Right lobe of liver (tissue), 6 donors: ENCODE measurements around the gene NGB. TPM values are rescaled to one million over a fixed set of nuclear protein-coding genes. Genes with fewer than 3 reads are reported as not detected.

Experiments used
- ATAC-seq, 4 donors: fragments of 200-7000 bp; cut with Tn5 transposase; one replicate each; pipeline ENCODE4 v1.9.1; 2020; ENCODE audit warnings: mild to moderate bottlenecking in 4 of 4, moderate library complexity in 4 of 4
- DNase-seq, 3 donors: peaks; one replicate each; pipeline ENCODE4 v3.0.0-alpha.2; 2020
- H3K27ac ChIP-seq, 3 donors: fragments of 200-600 bp; one replicate each; pipeline ENCODE4 v1.8.0; 2022
- H3K27me3 ChIP-seq, 2 donors: fragments of 200-600 bp; one replicate each; pipeline ENCODE4 v1.8.0; 2022
- H3K36me3 ChIP-seq, 4 donors: fragments of 200-600 bp; sonication (generic) in 1 of 4; one replicate each; pipeline versions ENCODE4 v1.5.1 to v1.8.0; 2017 to 2022; ENCODE audit warnings: control low read depth in 1 of 4
- H3K4me1 ChIP-seq, 4 donors: fragments of 200-600 bp; sonication (generic) in 1 of 4; one replicate each; pipeline versions ENCODE4 v1.5.1 to v1.8.0; 2017 to 2022; ENCODE audit warnings: control low read depth in 1 of 4
- H3K4me3 ChIP-seq, 3 donors: fragments of 200-600 bp; one replicate each; pipeline ENCODE4 v1.8.0; 2022
- H3K9me3 ChIP-seq, 4 donors: fragments of 200-600 bp; sonication (generic) in 1 of 4; one replicate each; pipeline versions ENCODE4 v1.5.1 to v1.8.0; 2017 to 2022; ENCODE audit warnings: control low read depth in 1 of 4
- CTCF ChIP-seq, 4 donors: fragments of 200-600 bp in 3 of 4; fragments of 450-650 bp in 1 of 4; IDR thresholded peaks; one replicate each; pipeline versions ENCODE4 v1.5.1 to v1.8.0; 2016 to 2022; ENCODE audit warnings: antibody characterized with exemption in 4 of 4, mild to moderate bottlenecking in 2 of 4
- POLR2A ChIP-seq: fragments of 450-650 bp; IDR thresholded peaks from one replicate; pipeline ENCODE4 v1.6.1; 2017; ENCODE audit warnings: antibody characterized with exemption, mild to moderate bottlenecking
- WGBS: methylation state at CpG from one replicate; pipeline ENCODE4 v1.1.6; 2018; ENCODE audit warnings: low coverage, low lambda C conversion rate; ENCODE audit not compliant: insufficient coverage; ENCODE audit errors: missing lambda C conversion rate; 5-methylcytosine and 5-hydroxymethylcytosine counted together
- intact Hi-C, 2 donors: fragments of 100-400 bp; cut with DNase I; formaldehyde crosslinking; loops; one replicate each; pipeline versions ENCODE4 v1.11.2 to v1.14.1; 2022
- total RNA-seq, 6 experiments: library from RNA; depleted of rRNA in 2 of 6; stranded (reverse); fragments of >200 nt in 2 of 6; fragmentation: NEBNext Ultra II Directional in 3 of 6; extraction: Animal tissue kit (Norgen Biotek cat#: 25700) in 3 of 6; gene quantifications; one replicate each; pipeline versions ENCODE4 v1.1.0 to v1.2.4, GENCODE V29; 2016 to 2023
- donor health status: DM: no; HTN: yes; CAD: no.
- donor health status: DM: no; HTN: no; CAD: no.
- donor health status: DM: no; HTN: no; CAD: no.
- donor health status: DM: no; HTN: yes; CAD: no.
- donor health status: DM: no; HTN: yes; CAD: no.

The NGB gene
- total RNA-seq, 6 experiments from 2014 or later: not detected

GRCh38 chr14:77251870-77252269 is 19.1 kb downstream of the NGB start:
- H3K4me1 ChIP-seq: no peaks in the 10 kb centered on the region
- 100% methylated on average over 3 of the region's 11 CpGs for WGBS
- no peak for TF ChIP-seq POLR2A
- no peak for TF ChIP-seq CTCF (IDR thresholded peaks at IDR 0.05)
- H3K36me3 ChIP-seq: no peaks in the 10 kb centered on the region
- H3K27ac ChIP-seq: no peak overlapping the region
- H3K4me3 ChIP-seq: no peak overlapping the region
- ATAC-seq (no peak), DNase-seq (no peak)
- no peaks in the 10 kb centered on the region for H3K9me3 ChIP-seq
- intact Hi-C loops: no loop called here
- no peaks in the 10 kb centered on the region for H3K27me3 ChIP-seq

- TF ChIP-seq CTCF (IDR thresholded peaks at IDR 0.05) (no peak), POLR2A (no peak)
- DNase-seq: no peak
- Histone ChIP-seq H3K27ac (no peak overlapping the region), H3K27me3 (no peaks in the 10 kb centered on the region), H3K9me3 (no peaks in the 10 kb centered on the region), H3K4me1 (no peaks in the 10 kb centered on the region), H3K36me3 (no peaks in the 10 kb centered on the region), H3K4me3 (no peak overlapping the region)
- intact Hi-C loops: no loop called here
- 70% methylated on average over 6 of the region's 6 CpGs for WGBS
- ATAC-seq: no peak
Measured at GRCh38 chr14:77250927-77251326, 20.1 kb downstream of the NGB start.

- no peaks in the 10 kb centered on the region for H3K36me3 ChIP-seq
- no peak overlapping the region for H3K4me3 ChIP-seq
- intact Hi-C loops: no loop called here
- no peak for TF ChIP-seq CTCF (IDR thresholded peaks at IDR 0.05)
- TF ChIP-seq POLR2A: no peak
- 40% methylated on average over 1 of the region's 7 CpGs for WGBS
- no peaks in the 10 kb centered on the region for H3K27me3 ChIP-seq
- H3K9me3 ChIP-seq: no peaks in the 10 kb centered on the region
- no peaks in the 10 kb centered on the region for H3K4me1 ChIP-seq
- no peak for DNase-seq
- no peak for ATAC-seq
- H3K27ac ChIP-seq: no peak overlapping the region
Measured at GRCh38 chr14:77249286-77249685, 21.7 kb downstream of the NGB start.

DNA sequence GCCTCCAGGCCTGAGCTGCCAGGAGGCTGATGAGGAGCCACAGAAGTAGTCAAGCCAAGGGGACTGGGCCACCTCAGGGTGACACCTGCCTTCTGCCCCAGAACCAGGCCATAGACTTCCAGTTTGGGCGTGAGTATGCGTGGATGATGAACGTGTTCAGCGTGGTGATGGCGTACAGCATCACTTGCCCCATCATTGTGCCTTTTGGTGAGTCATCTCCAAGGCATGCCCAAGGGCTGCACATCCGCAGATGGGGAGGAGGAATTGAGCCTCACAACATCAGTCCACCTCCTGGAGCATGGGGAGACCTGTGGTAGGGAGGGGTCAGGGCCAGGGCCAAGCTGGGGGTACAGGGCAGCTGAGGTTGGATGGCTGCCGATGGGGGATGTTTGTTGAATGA is 22.3 kb downstream of the NGB start:
- DNase-seq (no peak), ATAC-seq (no peak)
- Histone ChIP-seq H3K27me3 (no peaks in the 10 kb centered on the region), H3K4me1 (no peaks in the 10 kb centered on the region), H3K36me3 (no peaks in the 10 kb centered on the region), H3K9me3 (no peaks in the 10 kb centered on the region), H3K27ac (no peak overlapping the region), H3K4me3 (no peak overlapping the region)
- 71% methylated on average over 1 of the region's 7 CpGs for WGBS
- intact Hi-C loops: no loop called here
- no peak for TF ChIP-seq POLR2A
- no peak for TF ChIP-seq CTCF (IDR thresholded peaks at IDR 0.05)

DNA sequence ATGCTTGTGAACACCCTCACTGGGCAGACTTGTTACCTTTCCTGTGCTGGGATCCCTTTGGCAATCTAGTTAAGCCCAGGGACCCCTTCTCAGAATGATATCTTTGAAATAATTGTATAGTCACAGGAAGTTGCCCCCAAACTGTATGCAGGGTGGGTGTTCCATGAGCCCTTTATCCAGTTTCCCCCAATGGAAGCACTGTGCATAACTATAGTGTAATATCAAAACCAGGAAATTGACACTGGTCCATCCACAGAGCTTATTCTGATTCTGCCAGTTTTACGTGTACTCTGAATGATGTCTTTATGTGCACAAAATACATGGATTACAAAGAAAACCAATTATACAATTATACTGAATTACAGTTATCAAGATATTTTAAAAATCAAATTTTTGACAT is 24.2 kb downstream of the NGB start:
- no peak for ATAC-seq
- DNase-seq: no peak
- Histone ChIP-seq H3K4me3 (no peak overlapping the region), H3K4me1 (no peaks in the 10 kb centered on the region), H3K27me3 (no peaks in the 10 kb centered on the region), H3K27ac (no peak overlapping the region), H3K36me3 (no peaks in the 10 kb centered on the region), H3K9me3 (no peaks in the 10 kb centered on the region)
- TF ChIP-seq CTCF (IDR thresholded peaks at IDR 0.05) (no peak), POLR2A (no peak)
- intact Hi-C loops: no loop called here
- WGBS: 50% methylated on average over 1 of the region's 1 CpG
